HG03460 (cell line): ENCODE measurements around the gene RERE.
"Not testable (repeated sequence)": the region's sequence is repeated elsewhere in the genome, so short reads cannot be mapped to it uniquely, and the experiment has no call there.

Experiments
- ATAC-seq: cut with Tn5 transposase; IDR thresholded peaks from one replicate; pipeline ENCODE4 v1.9.1; 2021; ENCODE audit not compliant: unreplicated experiment

RERE gene

GRCh38 chr1:8844501-8845006 lies 27.1 kb upstream of the RERE start:
- no peak for ATAC-seq

GRCh38 chr1:8841395-8841794 lies 24.0 kb upstream of the RERE start:
- ATAC-seq = no peak

DNA sequence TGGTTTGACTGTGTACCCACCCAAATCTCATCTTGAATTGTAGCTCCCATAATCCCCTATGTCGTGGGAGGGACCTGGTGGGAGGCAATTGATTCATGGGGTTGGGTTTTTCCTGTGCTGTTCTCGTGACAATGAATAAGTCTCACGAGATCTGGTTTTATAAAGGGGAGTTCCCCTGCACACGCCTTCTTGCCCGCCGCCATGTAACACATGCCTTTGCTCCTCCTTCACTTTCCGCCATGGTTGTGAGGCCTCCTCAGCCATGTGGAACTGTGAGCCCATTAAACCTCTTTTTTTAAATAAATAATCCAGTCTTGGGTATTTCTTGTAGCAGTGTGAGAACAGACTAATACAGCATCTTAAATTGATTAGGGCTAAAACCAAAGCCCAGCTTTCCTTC lies 22.6 kb upstream of the RERE start:
- no peak for ATAC-seq

GRCh38 chr1:8835941-8836643 lies 18.7 kb upstream of the RERE start:
- ATAC-seq = no peak

- no peak for ATAC-seq
These were observed 13.9 kb upstream of the RERE start for GRCh38 chr1:8831340-8831739.

- ATAC-seq = not testable (repeated sequence)
These were observed 13.3 kb upstream of the RERE start for GRCh38 chr1:8830732-8831131.

DNA sequence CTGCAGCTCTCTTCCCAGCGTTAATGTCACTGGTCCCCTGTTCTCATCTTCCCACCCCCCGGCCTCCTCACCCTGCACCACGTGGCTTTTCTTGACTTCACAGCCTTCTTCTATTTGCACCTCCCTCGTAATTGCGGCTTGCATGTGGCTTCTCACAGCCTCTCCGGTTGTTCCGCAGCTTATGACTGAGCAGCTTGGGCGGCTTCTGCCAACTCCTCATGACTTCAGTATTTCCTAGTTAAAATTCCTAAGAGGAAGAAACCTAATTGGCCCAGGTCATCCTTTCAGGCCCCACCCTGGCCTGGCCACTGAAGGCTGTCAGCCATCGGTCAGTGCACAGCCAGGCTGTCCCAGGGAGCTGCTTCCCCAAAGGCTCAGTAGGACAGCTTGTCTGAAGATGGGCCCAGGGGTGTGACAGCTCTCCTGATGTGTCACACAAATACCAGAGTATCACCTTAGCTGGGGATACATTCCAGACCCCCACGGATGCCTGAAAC lies 8.6 kb upstream of the RERE start:
- no peak for ATAC-seq

DNA sequence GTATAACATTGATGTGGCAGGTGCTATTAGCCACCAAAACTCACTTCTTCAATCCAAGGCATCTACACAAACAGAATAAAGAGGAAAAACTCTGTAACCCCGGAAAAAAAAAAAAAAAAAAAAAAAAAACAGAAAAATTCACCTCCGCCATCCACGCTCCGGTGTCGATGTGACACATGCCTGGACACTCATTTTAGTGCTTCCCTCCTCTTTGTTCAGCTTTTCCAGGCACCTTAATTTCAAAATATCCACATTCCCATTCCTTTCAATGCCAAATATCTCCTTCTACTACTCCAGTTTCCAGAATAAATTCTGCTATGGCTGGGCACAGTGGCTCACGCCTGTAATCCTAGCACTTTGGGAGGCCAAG lies 5.8 kb upstream of the RERE start:
- ATAC-seq = no peak

GRCh38 chr1:8822373-8823294 lies 5.2 kb upstream of the RERE start:
- no peak for ATAC-seq

DNA sequence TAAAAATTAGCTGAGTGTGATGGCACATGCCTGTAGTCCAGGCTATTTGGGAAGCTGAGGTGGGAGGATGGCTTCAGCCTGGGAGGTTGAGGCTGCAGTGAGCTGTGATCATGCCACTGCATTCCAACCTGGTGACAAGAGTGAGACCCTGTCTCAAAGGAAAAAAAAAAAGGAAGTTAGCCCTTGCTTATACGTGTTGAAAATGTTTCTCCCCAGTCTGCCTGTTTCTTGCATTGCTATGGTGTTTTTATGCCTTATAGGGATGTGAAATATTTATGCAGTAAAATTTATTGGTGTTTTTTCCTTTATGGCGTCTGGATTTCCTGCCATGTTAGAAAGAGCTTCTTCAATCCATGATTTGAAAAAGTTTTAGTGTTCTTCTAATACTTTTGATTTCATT lies 3.6 kb upstream of the RERE start:
- no peak for ATAC-seq

GRCh38 chr1:8818789-8819188 lies 1.3 kb upstream of the RERE start:
- ATAC-seq = not testable (repeated sequence)

DNA sequence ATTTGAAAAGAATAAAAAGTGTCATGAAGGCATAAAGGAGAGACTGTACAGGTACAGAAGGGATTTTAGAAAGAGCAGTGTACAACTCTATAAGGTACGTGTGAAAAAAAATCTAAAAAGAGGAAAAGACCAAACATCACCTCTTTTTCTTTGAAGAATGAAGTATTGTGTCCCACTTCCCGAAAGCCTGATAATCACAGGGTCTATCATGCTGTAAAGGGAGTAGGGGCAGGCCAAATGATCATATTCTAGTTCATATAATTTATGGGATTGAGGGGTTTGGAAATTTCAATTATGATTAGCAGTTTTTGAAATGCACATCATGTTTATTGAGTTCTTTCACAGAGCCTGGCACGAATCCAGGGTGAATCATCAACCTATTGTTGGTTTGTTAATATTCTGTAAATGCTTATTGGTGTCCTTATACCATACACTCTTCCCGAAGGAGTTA lies 910 bp upstream of the RERE start:
- no peak for ATAC-seq

DNA sequence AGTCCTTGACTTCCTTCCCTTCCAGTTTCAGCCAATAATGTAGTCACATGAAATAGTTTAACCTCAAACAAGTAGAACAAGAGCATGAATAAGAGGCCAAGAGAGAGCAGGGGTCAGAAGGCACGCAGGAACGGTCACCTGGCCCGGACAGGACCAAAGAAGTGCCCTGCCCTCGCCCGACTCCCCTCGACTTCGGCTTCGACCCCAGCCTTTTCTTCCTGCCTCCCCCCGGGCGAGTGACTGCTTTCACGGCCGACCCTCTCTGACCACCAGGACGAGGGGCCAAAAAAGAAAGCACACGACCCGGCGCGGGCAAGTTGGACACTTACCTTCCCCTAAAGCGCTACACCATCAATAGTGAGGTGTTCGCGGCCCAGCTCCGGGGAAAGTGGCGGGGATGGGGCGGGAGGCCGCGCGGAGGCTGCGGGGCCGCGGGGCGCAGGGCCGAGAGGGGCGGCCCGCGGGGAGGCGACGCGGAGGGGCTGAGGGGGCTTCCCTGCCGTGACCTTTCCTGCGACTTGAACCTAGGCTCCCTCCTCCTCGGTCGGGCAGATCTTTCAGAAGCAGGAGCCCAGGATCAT lies 519 bp downstream of the RERE start:
- ATAC-seq = no peak

- ATAC-seq = no peak
These were observed 1.2 kb downstream of the RERE start for GRCh38 chr1:8816264-8816663.

GRCh38 chr1:8815582-8816151 lies 1.8 kb downstream of the RERE start:
- ATAC-seq = no peak

GRCh38 chr1:8814865-8815264 lies 2.6 kb downstream of the RERE start:
- no peak for ATAC-seq

- ATAC-seq = no peak
These were observed 3.4 kb downstream of the RERE start for GRCh38 chr1:8813991-8814390.

DNA sequence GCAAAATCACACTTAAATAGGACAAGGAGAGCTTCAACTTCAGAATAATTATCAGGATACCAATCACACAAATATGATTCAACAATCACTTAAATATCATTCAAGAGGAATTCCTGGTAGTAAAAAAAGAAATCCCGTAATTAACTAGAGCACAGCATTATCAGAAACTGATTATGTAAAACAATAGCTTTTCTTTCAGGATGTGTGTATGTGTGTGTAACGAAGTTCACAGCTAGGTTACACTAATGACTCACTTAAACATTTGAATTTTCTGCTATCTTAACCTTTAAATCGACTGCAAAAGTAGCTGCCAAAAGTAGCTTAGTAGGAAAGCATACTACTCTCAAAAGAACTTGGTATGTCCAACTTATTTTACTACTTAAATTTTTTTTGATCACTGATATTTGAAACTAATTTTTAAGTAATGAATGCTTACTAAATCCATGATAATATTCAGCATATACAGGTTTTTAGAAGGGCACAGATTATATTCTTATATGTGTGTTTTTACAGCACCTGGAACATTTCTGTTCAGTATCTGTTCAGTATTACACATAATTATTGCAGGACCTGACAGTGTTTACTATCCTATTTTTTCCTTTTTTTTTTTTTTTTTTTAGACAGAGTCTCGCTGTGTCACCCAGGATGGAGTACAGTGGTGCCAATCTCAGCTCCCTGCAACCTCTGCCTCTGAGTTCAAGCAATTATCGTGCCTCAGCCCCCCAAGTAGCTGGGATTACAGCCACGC lies 4.2 kb downstream of the RERE start:
- no peak for ATAC-seq

DNA sequence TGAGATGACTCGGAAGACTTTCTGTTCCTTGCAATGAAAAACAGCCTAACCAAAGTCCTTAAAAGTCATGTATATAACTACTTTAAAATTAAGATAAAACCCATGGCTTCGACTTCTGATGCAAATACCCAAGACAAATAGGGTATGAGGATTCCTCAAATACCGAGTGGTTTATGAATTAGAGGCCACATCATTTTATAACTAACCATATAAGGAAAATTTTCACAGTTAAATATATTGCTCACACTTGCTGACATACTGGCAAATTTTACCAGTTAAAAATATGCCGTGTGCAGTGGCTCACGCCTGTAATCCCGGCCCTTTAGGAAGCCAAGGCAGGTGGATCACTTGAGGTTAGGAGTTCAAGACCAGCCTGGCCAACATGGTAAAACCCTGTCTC lies 5.4 kb downstream of the RERE start:
- ATAC-seq = no peak

- ATAC-seq = no peak
These were observed 6.5 kb downstream of the RERE start for GRCh38 chr1:8810987-8811386.

DNA sequence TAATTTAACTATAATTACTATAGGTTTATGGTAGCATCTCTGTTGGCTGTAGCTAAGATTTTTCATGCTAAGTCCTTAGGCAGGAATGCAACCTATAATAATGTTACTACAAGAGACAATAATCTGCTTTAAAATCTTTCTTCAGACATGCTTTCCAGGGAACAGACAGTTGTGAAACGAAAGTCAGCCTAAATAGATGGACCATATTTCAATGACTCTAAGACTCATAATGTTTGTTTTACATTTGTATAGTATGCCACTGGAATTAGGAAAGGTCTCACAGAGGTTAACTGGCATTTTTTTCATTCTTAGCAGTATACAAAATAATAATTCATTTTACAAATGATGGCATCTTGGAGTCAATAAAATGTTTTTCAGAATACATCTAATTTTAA lies 8.1 kb downstream of the RERE start:
- ATAC-seq = no peak
